ENCODE data around the gene TMEM9.

- no peak for TF ChIP-seq GATA2 (IDR thresholded peaks at IDR 0.05; ENCODE audit: insufficient read depth, insufficient read length, low read depth, low read length)
- TF ChIP-seq CTCF (IDR thresholded peaks at IDR 0.05; ENCODE audit: extremely low read depth in 1 of 2, insufficient read depth in 1 of 2, low read depth in 1 of 2, low read length in 2 of 2) = no peak
- no peak for TF ChIP-seq POLR2A (IDR thresholded peaks at IDR 0.05; ENCODE audit: low read depth, low read length)
- TF ChIP-seq FOS (IDR thresholded peaks at IDR 0.05; ENCODE audit: borderline replicate concordance, insufficient read depth, low read length) = no peak
- TF ChIP-seq POLR2AphosphoS5 (IDR thresholded peaks at IDR 0.05; ENCODE audit: insufficient read depth, low read depth, low read length) = no peak
- TF ChIP-seq MAX (IDR thresholded peaks at IDR 0.05; ENCODE audit: insufficient read depth, insufficient read length) = no peak
- no peak for TF ChIP-seq MYC (IDR thresholded peaks at IDR 0.05; ENCODE audit: low read depth, low read length)
- no peak for TF ChIP-seq EZH2 (IDR thresholded peaks at IDR 0.05; ENCODE audit: borderline replicate concordance, low read depth, low read length, severe bottlenecking)
Observed at GRCh38 chr1:201141418-201141817, 12.9 kb downstream of the TMEM9 start.
